Measurements from ENCODE around the gene TBC1D3B.

- no peak for TF ChIP-seq ZFX (IDR thresholded peaks at IDR 0.05)
- no peak for TF ChIP-seq CTCF (IDR thresholded peaks at IDR 0.05 in 2 of 3, conservative IDR thresholded peaks at IDR 0.05 in 1 of 3; ENCODE audit: borderline replicate concordance in 1 of 3, insufficient read depth in 1 of 3, low read depth in 2 of 3, low read length in 2 of 3)
- TF ChIP-seq ZBTB33 (IDR thresholded peaks at IDR 0.05; ENCODE audit: extremely low read depth, insufficient replicate concordance, low read length): no peak
- no peak for TF ChIP-seq POLR2A (IDR thresholded peaks at IDR 0.05; ENCODE audit: borderline replicate concordance, extremely low read depth, insufficient read depth, insufficient read length)
- TF ChIP-seq ZNF274 (IDR thresholded peaks at IDR 0.05; ENCODE audit: low read depth, low read length): no peak
- no peak for TF ChIP-seq EZH2 (IDR thresholded peaks at IDR 0.05)
- TF ChIP-seq EZH2phosphoT487 (IDR thresholded peaks at IDR 0.05; ENCODE audit: borderline replicate concordance): no peak
- no peak for TF ChIP-seq REST (IDR thresholded peaks at IDR 0.05; ENCODE audit: low read depth)
Observed at GRCh38 chr17:36132421-36132831, 44.0 kb downstream of the TBC1D3B start.
